Heart right ventricle (tissue), 16 donors: Measurements from ENCODE around the gene MGA. TPM values are rescaled to one million over a fixed set of nuclear protein-coding genes. Genes with fewer than 3 reads are reported as not detected.

Experiments used
- ATAC-seq, 8 donors: fragments of 200-7000 bp; cut with Tn5 transposase; one replicate each; pipeline ENCODE4 v1.9.1; 2020; ENCODE audit warnings: mild to moderate bottlenecking in 8 of 8, moderate library complexity in 8 of 8, moderate number of reproducible peaks in 1 of 8
- DNase-seq, 2 donors: peaks; one replicate each; pipeline ENCODE4 v3.0.0-alpha.2; 2020
- H3K27ac ChIP-seq, 10 donors: fragments of 200-600 bp; sonication (generic) in 2 of 10; one replicate each; pipeline versions ENCODE4 v1.5.0 to v1.8.0; 2020 to 2022; ENCODE audit warnings: mild to moderate bottlenecking in 3 of 10
- H3K27me3 ChIP-seq, 7 donors: fragments of 200-600 bp; one replicate each; pipeline ENCODE4 v1.8.0; 2021 to 2022; ENCODE audit warnings: mild to moderate bottlenecking in 2 of 7
- H3K36me3 ChIP-seq, 9 donors: fragments of 200-600 bp; sonication (generic) in 1 of 9; one replicate each; pipeline versions ENCODE4 v1.5.0 to v1.8.0; 2020 to 2022; ENCODE audit warnings: mild to moderate bottlenecking in 2 of 9
- H3K4me1 ChIP-seq, 9 donors: fragments of 200-600 bp; sonication (generic) in 1 of 9; one replicate each; pipeline versions ENCODE4 v1.5.0 to v1.8.0; 2020 to 2022; ENCODE audit warnings: mild to moderate bottlenecking in 4 of 9
- H3K4me3 ChIP-seq, 10 donors: fragments of 200-600 bp; sonication (generic) in 2 of 10; one replicate each; pipeline versions ENCODE4 v1.5.0 to v1.8.0; 2020 to 2022; ENCODE audit warnings: mild to moderate bottlenecking in 7 of 10, moderate library complexity in 2 of 10
- H3K9me3 ChIP-seq, 11 donors: fragments of 200-600 bp in 10 of 11; sonication (generic) in 2 of 11; one replicate each; pipeline versions ENCODE4 v1.5.0 to v1.8.0; 2013 to 2022; ENCODE audit warnings: mild to moderate bottlenecking in 2 of 11, control low read depth in 1 of 11, moderate library complexity in 1 of 11
- WGBS, 2 donors: extraction: QIAGEN DNeasy Blood & Tissue Kit; methylation state at CpG; one replicate each; pipeline ENCODE4 v1.1.7; 2013; ENCODE audit warnings: inconsistent platforms in 1 of 2; 5-methylcytosine and 5-hydroxymethylcytosine counted together
- intact Hi-C, 10 donors: fragments of 100-400 bp; cut with DNase I; formaldehyde crosslinking; loops; one replicate each; pipeline versions ENCODE4 v1.11.1 to v1.14.2; 2022
- polyA plus RNA-seq, 2 donors: library from polyadenylated mRNA; stranded (reverse); fragments of 200-250 nt; gene quantifications; one replicate each; pipeline ENCODE4 v1.2.3, GENCODE V29; 2013
- total RNA-seq, 10 donors: library from RNA; stranded (reverse); fragmentation: NEBNext Ultra II Directional in 3 of 10; extraction: Animal tissue kit (Norgen Biotek cat#: 25700) in 3 of 10; gene quantifications; one replicate each; pipeline versions ENCODE4 v1.2.1 to v1.2.4, GENCODE V29; 2021 to 2023
- TF ChIP-seq, protein P1 (sequence below), 9 donors: fragments of 200-600 bp; sonication (generic) in 2 of 9; IDR thresholded peaks; one replicate each; pipeline versions ENCODE4 v1.5.0 to v1.8.0; 2021 to 2022; ENCODE audit warnings: antibody characterized with exemption in 9 of 9, mild to moderate bottlenecking in 5 of 9, moderate library complexity in 1 of 9
- donor health status: Arrhythmogenic right ventricular cardiomyopathy.
- donor health status: ischemic (EF 13 %, LVEDD 7.1; RV severe dilation, severe dysfunction).
- donor health status: healthy with polysubstance abuse.
- donor health status: DM: no; HTN: yes; CAD: no.
- donor health status: DM: no; HTN: no; CAD: no.
- donor health status: ischemic (EF 25% LVEDD 6.9; RV normal size, moderate dysfunction).
- donor health status: ischemic (EF 25% LVEDD 5.7; RV mildly dilated, moderate dysfunction).
- donor health status: healthy.
- donor health status: DM: yes; HTN: yes; CAD: no.
- donor health status: Ischemic cardiomyopathy.
- donor health status: ischemic (EF 35%, LVEDD 5.7; RV mildly dilated, moderate dysfunction).
- donor health status: nonischemic (EF 11% LVEDD 7.7; RV severe dilation, severe dysfunction).
- donor health status: DM: yes; HTN: yes; CAD: no.
- donor health status: PGD.
- donor health status: ischemic (EF 29% LVEDD 5.4; RV normal size, mild dysfunction).
- donor health status: nonischemic (EF 23%, LVEDD 6.1; RV moderate dilation, normal function).

Gene MGA
- total and polyA plus RNA-seq, 12 donors: 1.6 to 45.3 (median 34.4) TPM

DNA sequence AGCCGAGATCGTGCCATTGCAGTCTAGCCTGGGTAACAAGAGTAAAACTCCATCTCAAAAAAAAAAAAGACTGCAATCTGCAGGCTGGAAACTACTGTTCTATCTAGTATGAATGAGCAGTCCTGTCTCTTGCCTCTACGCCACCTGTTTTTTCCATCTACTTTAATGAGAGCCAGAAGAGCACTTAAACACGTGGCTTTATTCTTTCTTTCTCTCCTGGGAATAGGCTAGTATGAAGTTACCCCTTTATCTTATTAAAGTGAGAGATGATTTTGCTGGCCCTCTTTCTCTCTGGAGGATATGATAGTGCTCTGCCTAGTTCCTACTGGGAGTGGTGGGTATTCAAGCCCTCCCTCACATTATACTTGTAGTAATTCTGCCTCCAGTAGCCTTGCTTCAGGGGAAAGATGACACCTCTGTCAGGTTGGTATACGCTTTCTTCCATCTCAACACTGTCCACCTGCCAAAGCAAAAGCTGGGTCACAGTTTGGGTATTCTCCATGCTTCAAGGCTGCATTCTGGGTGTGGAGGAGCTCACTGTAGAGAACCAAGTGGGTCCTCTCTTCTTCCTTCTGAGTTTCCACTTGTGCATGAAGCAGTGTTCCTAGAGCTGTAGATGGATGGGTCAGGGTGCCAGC is 131.9 kb downstream of the MGA start:
- TF ChIP-seq, protein P1, sequence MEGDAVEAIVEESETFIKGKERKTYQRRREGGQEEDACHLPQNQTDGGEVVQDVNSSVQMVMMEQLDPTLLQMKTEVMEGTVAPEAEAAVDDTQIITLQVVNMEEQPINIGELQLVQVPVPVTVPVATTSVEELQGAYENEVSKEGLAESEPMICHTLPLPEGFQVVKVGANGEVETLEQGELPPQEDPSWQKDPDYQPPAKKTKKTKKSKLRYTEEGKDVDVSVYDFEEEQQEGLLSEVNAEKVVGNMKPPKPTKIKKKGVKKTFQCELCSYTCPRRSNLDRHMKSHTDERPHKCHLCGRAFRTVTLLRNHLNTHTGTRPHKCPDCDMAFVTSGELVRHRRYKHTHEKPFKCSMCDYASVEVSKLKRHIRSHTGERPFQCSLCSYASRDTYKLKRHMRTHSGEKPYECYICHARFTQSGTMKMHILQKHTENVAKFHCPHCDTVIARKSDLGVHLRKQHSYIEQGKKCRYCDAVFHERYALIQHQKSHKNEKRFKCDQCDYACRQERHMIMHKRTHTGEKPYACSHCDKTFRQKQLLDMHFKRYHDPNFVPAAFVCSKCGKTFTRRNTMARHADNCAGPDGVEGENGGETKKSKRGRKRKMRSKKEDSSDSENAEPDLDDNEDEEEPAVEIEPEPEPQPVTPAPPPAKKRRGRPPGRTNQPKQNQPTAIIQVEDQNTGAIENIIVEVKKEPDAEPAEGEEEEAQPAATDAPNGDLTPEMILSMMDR (IDR thresholded peaks at IDR 0.05): no peak
- H3K27ac ChIP-seq: peak overlapping the region in 6 of 10 donors; percentile 21 to 65 (median 44)
- H3K4me3 ChIP-seq: no peak overlapping the region
- H3K36me3 ChIP-seq: no peaks in the 10 kb centered on the region
- DNase-seq: no peak
- no peaks in the 10 kb centered on the region for H3K9me3 ChIP-seq
- intact Hi-C loops: loop anchor here in 1 of 10 donors (10.0 kb wide), 1 partner anchor 183 kb away; the partner anchor contains the start of gene EHD4
- peak in 4 of 8 donors; percentile 36 to 56 (median 46) for ATAC-seq
- H3K4me1 ChIP-seq: peaks cover 18 to 70% (median 55%) of the 10 kb centered on the region in 9 donors
- 62 to 70% methylated on average over 5 of the region's 5 CpGs for WGBS, 2 donors
- H3K27me3 ChIP-seq: no peaks in the 10 kb centered on the region

DNA sequence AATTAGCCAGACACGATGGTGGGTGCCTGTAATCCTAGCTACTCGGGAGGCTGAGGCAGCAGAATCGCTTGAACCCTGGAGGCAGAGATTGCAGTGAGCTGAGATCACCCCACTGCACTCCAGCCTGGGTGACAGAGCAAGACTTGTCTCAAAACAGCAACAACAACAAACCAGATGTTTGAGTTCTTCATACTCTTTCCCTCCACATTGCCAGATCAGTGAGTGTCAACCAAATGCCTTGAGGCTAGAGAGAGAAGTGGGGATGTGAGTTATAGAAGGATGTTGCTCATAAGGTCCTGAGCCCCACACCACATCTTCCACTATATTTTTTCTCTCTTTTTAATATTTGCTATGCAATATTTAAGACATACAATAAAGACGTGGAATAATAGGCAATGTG is 133.9 kb downstream of the MGA start:
- ATAC-seq: no peak
- intact Hi-C loops: loop anchor here in 1 of 10 donors (10.0 kb wide), 1 partner anchor 181 kb away; the partner anchor contains the start of gene EHD4
- WGBS, 2 donors: 75 to 77% methylated on average over 4 of the region's 4 CpGs
- Histone ChIP-seq H3K9me3 (no peaks in the 10 kb centered on the region), H3K27me3 (no peaks in the 10 kb centered on the region), H3K36me3 (no peaks in the 10 kb centered on the region), H3K27ac (no peak overlapping the region), H3K4me3 (no peak overlapping the region), H3K4me1 (peaks cover 16 to 74% (median 51%) of the 10 kb centered on the region in 9 donors)
- TF ChIP-seq, protein P1 (IDR thresholded peaks at IDR 0.05): no peak
- DNase-seq: no peak

DNA sequence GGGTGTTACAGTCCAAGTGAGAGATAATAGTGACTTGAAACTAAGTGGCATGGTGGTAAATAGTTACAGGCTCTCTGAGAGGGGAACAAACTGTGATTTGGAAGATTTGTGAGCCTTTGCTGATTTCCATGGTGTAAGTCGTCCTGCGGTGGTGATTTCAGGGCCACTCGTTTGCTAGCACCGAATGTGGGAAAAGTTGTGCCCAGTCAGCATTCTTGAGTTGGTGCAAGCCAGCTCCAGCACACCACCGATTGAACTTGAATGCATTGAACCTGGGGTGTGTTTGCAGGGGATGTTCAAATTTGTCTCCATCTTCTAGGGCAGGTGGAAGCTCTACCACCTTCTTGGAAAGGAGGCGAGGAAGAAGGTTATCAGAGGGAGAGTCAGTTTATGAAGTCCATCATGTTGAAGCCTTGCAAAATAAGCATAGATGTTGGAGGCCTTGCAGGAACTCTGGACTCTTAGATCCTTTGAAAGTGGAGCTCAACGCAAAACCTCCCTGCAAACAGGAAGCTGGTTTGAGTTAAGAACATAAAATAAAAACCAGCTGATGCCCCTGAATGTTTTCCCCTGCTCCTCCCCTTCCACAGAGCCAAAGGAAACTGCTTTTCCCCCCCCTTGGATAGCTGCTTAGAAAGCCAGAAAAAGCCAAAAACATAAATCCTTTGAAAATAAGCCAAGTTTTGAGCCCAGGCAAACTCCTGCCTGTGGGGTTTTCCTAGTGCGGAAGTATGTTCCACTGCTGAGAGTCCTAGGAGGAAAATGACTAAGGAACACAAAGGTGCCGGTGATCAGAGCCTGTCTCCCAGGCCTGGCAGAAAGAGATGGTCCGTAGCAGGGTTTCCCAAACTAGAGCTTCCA is 136.0 kb downstream of the MGA start:
- DNase-seq (no peak), ATAC-seq (peak in 2 of 8 donors; percentile 25 to 35)
- intact Hi-C loops: loop anchor here in 1 of 10 donors (10.0 kb wide), 1 partner anchor 179 kb away; the partner anchor contains the start of gene EHD4
- TF ChIP-seq, protein P1 (IDR thresholded peaks at IDR 0.05): no peak
- H3K27ac ChIP-seq: peak overlapping the region in 4 of 10 donors; percentile 1 to 37 (median 24)
- no peaks in the 10 kb centered on the region for H3K9me3 ChIP-seq
- H3K27me3 ChIP-seq: no peaks in the 10 kb centered on the region
- H3K4me3 ChIP-seq: no peak overlapping the region
- WGBS, 2 donors: 68 to 69% methylated on average over 10 of the region's 10 CpGs
- H3K4me1 ChIP-seq: peaks cover 5 to 55% (median 29%) of the 10 kb centered on the region in 9 donors
- peaks cover 0 to 20% (median under 1%) of the 10 kb centered on the region in 9 donors for H3K36me3 ChIP-seq
